Immature natural killer cell (primary cell): ENCODE results near the gene CCDC80. TPM values are rescaled to one million over a fixed set of nuclear protein-coding genes. Genes with fewer than 3 reads are reported as not detected.

Source experiments
- DNase-seq, 3 donors: peaks; one replicate each; pipeline ENCODE4 v3.0.0; 2022; ENCODE audit warnings: mixed read lengths in 1 of 3
- H3K27ac Mint-ChIP-seq, 6 donors: one replicate each; pipeline ENCODE4 v1.8.0; 2020; ENCODE audit warnings: mixed read lengths in 6 of 6, mild to moderate bottlenecking in 5 of 6, inconsistent platforms in 4 of 6, moderate library complexity in 3 of 6
- H3K27me3 Mint-ChIP-seq, 3 donors: one replicate each; pipeline ENCODE4 v1.8.0; 2020 to 2021; ENCODE audit warnings: low read depth in 3 of 3, mild to moderate bottlenecking in 3 of 3, mixed read lengths in 3 of 3, moderate library complexity in 3 of 3, inconsistent platforms in 1 of 3
- H3K36me3 Mint-ChIP-seq, 3 donors: one replicate each; pipeline ENCODE4 v1.8.0; 2020; ENCODE audit warnings: mixed read lengths in 3 of 3, inconsistent platforms in 2 of 3, mild to moderate bottlenecking in 2 of 3
- H3K4me1 Mint-ChIP-seq, 2 donors: one replicate each; pipeline ENCODE4 v1.8.0; 2020; ENCODE audit warnings: inconsistent platforms in 2 of 2, mild to moderate bottlenecking in 2 of 2, mixed read lengths in 2 of 2, moderate library complexity in 1 of 2
- H3K4me3 Mint-ChIP-seq, 5 donors: one replicate each; pipeline ENCODE4 v1.8.0; 2020; ENCODE audit warnings: mild to moderate bottlenecking in 5 of 5, mixed read lengths in 5 of 5, inconsistent platforms in 3 of 5, moderate library complexity in 3 of 5
- H3K9me3 Mint-ChIP-seq, 6 donors: one replicate each; pipeline ENCODE4 v1.8.0; 2020; ENCODE audit warnings: mild to moderate bottlenecking in 6 of 6, mixed read lengths in 6 of 6, inconsistent platforms in 4 of 6, moderate library complexity in 3 of 6
- polyA plus RNA-seq, 3 donors: library from polyadenylated mRNA; unstranded; fragments of 300-500 nt; fragmentation: Illumina TruSeq; gene quantifications; one replicate each; pipeline ENCODE4 v1.2.3, GENCODE V29; 2021

The CCDC80 gene
- polyA plus RNA-seq, 3 donors from 2014 or later, result 0.20 TPM; not detected in 2

DNA sequence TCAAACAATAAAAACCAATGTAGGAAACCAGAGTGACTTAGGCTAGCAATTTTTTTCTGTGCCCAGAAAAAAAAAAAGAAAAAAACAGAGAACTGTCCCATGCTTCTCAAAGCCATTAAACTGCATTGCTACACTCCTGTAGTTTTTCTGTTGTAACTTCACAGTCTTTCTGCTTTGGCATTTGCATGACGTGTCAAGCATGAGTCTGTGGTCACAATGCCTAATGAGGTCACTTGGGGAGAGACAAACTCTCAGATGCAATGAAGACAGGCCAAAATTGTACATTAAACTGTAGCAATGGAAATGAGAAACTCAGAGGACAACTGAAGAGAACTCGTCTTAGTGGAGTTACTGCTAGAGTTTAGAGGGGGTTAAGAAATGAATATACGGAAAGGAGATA, 30.8 kb downstream of the CCDC80 start:
- no peaks in the 10 kb centered on the region for H3K9me3 Mint-ChIP-seq
- H3K27ac Mint-ChIP-seq, result no peak overlapping the region
- DNase-seq, result no peak
- peaks cover 3 to 8% of the 10 kb centered on the region in 2 donors for H3K4me1 Mint-ChIP-seq
- peaks cover 2 to 19% (median 9%) of the 10 kb centered on the region in 3 donors for H3K27me3 Mint-ChIP-seq
- no peak overlapping the region for H3K4me3 Mint-ChIP-seq
- no peaks in the 10 kb centered on the region for H3K36me3 Mint-ChIP-seq

DNA sequence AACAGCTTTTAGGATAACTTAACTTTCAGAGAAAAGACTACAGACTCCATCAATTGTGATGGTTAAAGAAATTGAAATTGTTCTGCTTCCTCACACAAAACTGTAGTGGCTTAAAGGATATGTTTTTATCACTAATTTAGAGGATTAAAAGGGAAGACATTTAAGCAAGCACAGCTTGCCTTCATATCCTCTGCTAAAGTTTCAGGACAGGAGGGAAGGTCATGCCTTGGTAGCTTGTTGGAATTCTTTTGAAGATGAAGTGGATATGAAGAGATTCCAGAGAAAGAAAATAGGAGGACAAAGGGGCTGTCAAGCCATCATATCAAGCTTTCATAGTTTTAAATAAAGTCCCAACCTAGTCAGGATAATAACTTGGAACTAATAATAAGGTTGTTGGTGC, 33.1 kb downstream of the CCDC80 start:
- Mint-ChIP-seq H3K27ac (no peak overlapping the region), H3K36me3 (no peaks in the 10 kb centered on the region), H3K4me3 (no peak overlapping the region), H3K4me1 (peaks cover 8 to 17% of the 10 kb centered on the region in 2 donors), H3K9me3 (no peaks in the 10 kb centered on the region), H3K27me3 (peaks cover 2 to 19% (median 8%) of the 10 kb centered on the region in 3 donors)
- no peak for DNase-seq

DNA sequence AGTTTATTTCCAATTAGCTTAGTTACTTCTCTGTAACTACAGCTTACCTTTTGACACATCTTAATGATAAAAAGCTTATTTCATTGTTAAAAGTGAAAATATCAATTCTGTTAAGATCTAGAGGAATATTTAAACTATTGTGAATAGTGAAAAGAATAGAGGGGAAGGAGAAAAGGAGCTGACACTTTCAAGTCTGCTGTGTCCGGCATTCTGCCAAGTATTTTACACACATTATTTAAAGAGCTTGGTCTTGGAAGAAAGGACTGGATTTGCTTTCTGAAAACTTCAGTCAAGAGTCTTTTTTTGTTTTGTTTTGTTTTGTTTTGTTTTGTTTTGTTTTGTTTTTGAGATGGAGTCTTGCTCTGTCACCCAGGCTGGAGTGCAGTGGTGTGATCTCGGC, 34.8 kb downstream of the CCDC80 start:
- no peaks in the 10 kb centered on the region for H3K9me3 Mint-ChIP-seq
- H3K27ac Mint-ChIP-seq, result no peak overlapping the region
- no peak overlapping the region for H3K4me3 Mint-ChIP-seq
- H3K4me1 Mint-ChIP-seq, result peaks cover 8 to 17% of the 10 kb centered on the region in 2 donors
- H3K27me3 Mint-ChIP-seq, result peaks cover 2 to 17% (median 6%) of the 10 kb centered on the region in 3 donors
- no peak for DNase-seq
- no peaks in the 10 kb centered on the region for H3K36me3 Mint-ChIP-seq

DNA sequence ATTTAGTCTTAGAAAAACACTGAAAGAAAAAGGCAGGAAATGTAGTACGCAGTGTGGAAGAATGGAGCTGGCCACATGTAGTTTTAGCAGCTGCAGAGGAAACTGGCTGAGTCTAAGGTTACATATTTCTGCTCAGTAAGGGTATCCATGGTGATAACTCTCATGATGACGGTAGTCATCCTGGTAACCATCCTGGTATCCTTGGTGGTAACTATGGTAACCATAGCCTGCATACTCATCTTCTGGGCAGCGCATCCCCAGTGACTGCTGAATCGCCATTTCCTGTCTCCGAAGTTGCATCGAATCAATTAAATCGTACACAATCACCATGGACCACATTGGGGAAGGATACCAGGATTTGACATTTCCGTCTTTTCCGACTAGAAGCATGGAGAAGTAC, 35.7 kb downstream of the CCDC80 start:
- Mint-ChIP-seq H3K9me3 (no peaks in the 10 kb centered on the region), H3K4me1 (peaks cover 8 to 17% of the 10 kb centered on the region in 2 donors), H3K27ac (no peak overlapping the region), H3K4me3 (no peak overlapping the region), H3K36me3 (no peaks in the 10 kb centered on the region), H3K27me3 (peaks cover 0 to 20% (median 6%) of the 10 kb centered on the region in 3 donors)
- DNase-seq, result no peak

DNA sequence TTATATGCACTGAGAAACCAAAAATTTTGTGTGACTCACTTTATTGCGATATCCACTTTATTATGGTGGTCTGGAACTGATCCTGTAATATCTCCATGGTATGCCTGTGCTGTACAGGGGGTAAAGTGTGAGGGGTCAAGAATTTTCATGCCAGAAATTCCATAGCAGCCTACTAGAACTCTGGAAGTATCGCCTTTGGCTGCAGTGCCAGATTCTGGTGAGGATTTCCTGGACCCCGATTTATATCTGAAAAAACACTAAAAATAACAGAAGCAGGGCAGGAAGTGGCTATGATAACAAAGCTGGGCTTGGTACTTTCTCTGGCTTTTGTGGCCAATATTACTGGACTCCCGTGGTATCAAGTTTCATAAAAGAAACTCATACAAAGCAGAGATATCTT, 36.4 kb downstream of the CCDC80 start:
- H3K9me3 Mint-ChIP-seq, result no peaks in the 10 kb centered on the region
- H3K36me3 Mint-ChIP-seq, result no peaks in the 10 kb centered on the region
- no peak overlapping the region for H3K27ac Mint-ChIP-seq
- peak overlapping the region in 1 of 5 donors; percentile 21 for H3K4me3 Mint-ChIP-seq
- peaks cover 0 to 18% (median 5%) of the 10 kb centered on the region in 3 donors for H3K27me3 Mint-ChIP-seq
- no peak for DNase-seq
- H3K4me1 Mint-ChIP-seq, result peaks cover 8 to 17% of the 10 kb centered on the region in 2 donors

DNA sequence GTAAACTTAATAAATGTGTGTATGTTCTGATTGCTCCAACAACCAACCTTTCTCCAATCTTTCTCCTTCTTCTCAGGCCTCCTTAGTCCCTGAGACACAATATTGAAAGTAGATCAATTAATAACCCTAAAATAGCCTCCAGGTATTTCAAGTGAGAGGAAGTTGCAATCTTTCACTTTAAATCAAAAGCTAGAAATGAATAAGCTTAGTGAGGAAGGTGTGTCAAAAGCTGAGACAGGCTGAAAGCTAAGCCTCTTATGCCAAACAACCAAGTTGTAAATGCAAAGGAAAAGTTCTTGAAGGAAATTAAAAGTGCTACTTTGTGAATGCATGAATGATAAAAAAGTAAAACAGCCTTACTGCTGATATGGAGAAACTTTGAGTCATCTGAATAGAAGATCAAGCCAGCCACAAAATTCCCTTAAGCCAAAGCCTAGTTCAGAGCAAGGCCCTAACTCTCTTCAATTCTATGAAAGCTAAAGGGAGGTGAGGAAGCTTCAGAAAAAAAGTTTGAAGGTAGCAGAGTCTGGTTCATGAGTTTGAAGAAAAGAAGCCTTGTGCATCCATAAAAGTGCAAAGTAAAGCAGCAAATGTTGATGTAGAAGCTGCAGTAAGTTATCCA, 38.6 kb downstream of the CCDC80 start:
- Mint-ChIP-seq H3K27me3 (peaks cover 0 to 11% (median 0%) of the 10 kb centered on the region in 3 donors), H3K36me3 (peaks cover under 1 to 5% (median 3%) of the 10 kb centered on the region in 3 donors), H3K9me3 (no peaks in the 10 kb centered on the region), H3K4me3 (no peak overlapping the region), H3K27ac (no peak overlapping the region), H3K4me1 (peaks cover 8 to 17% of the 10 kb centered on the region in 2 donors)
- no peak for DNase-seq

DNA sequence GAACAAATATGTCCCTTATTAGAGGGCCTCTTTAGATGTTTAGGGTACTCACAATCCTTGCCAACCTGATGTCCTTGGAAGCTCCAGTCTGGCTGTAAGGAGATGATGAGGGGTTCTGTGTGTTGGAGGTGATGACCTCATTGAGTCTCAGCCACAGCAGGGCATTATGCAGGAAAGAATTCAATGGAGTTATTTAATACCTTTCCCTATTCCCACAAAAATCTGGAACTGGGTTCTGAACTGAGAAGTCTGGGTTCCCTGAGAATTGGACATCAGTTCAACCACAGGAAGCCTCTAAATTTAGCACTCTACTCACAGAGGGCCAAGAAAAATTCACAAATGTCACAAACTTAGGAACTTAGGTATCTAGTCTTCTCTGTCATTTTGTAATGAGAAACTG, 42.2 kb downstream of the CCDC80 start:
- H3K36me3 Mint-ChIP-seq, result peaks cover 10 to 16% (median 13%) of the 10 kb centered on the region in 3 donors
- H3K27me3 Mint-ChIP-seq, result peaks cover 0 to 3% (median 0%) of the 10 kb centered on the region in 3 donors
- H3K4me1 Mint-ChIP-seq, result no peaks in the 10 kb centered on the region
- no peak overlapping the region for H3K27ac Mint-ChIP-seq
- no peak for DNase-seq
- H3K9me3 Mint-ChIP-seq, result no peaks in the 10 kb centered on the region
- no peak overlapping the region for H3K4me3 Mint-ChIP-seq

DNA sequence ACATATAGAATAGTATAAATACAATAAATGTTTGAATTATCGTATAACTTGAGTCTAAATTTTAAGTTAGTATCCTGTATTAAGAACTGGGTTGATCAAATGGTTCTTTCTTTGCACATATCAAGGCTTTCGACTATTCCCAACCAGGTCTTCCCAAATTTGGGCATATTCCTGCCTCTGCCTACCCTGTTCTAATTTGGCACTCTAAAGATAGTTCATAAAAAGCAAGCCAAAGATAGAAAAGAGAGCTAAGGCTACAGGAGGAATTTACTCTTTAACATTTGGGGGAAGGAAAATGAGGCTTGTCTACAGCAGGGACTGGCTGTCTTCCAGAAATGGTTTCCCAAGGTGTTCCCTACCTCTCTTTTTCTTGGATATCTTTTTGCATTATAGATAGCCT, 43.0 kb downstream of the CCDC80 start:
- Mint-ChIP-seq H3K4me1 (peaks cover under 1 to 2% of the 10 kb centered on the region in 2 donors), H3K36me3 (peaks cover 16 to 21% (median 18%) of the 10 kb centered on the region in 3 donors), H3K27ac (no peak overlapping the region), H3K4me3 (no peak overlapping the region), H3K27me3 (peaks cover 0 to 3% (median 0%) of the 10 kb centered on the region in 3 donors), H3K9me3 (no peaks in the 10 kb centered on the region)
- no peak for DNase-seq

DNA sequence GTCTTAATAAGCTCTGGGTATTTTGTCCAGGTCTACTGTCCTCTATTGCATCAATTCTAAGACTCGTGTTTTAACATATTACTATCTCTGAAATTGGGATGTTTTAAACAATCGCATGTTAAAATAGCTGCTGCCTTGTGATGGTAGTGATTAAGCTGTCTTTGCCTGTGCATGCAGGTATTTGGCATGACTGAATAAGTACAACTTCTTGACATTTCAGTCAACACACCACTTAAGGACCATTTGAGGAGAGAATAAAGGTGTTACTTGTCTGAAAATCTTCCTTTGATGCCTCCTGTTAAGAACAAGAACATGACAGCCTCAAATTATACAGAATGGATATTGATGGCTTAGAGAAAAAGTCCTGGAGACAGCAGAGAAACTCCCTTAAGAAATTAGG, 46.1 kb downstream of the CCDC80 start:
- Mint-ChIP-seq H3K27ac (no peak overlapping the region), H3K36me3 (peaks cover 38 to 42% (median 39%) of the 10 kb centered on the region in 3 donors), H3K4me1 (peaks cover 8 to 12% of the 10 kb centered on the region in 2 donors), H3K27me3 (no peaks in the 10 kb centered on the region), H3K4me3 (no peak overlapping the region), H3K9me3 (peaks cover 0 to 3% (median 0%) of the 10 kb centered on the region in 6 donors)
- DNase-seq, result no peak

DNA sequence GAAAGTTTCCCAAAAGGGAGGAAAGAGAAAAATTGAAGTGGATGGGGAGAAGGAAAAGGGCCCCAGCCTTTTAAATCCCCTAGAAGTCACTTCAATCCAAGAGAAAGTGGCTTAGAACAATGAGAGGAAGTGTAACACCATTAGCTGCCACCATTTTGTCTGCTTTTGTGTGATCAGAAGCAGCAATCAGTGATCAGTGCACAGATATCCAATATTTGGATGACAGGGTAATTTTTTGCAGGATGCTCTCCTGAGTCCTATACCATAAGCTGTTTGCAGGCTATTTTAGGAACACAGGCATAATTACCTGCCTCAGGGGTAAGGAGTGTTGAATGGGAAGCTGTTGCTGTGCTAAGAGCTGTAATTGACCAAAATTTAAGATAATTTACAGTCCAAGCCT, 47.7 kb downstream of the CCDC80 start:
- Mint-ChIP-seq H3K27me3 (no peaks in the 10 kb centered on the region), H3K4me3 (no peak overlapping the region), H3K9me3 (peaks cover 0 to 3% (median 0%) of the 10 kb centered on the region in 6 donors), H3K4me1 (peaks cover 8 to 12% of the 10 kb centered on the region in 2 donors), H3K27ac (no peak overlapping the region), H3K36me3 (peaks cover 42 to 50% (median 45%) of the 10 kb centered on the region in 3 donors)
- DNase-seq, result no peak

DNA sequence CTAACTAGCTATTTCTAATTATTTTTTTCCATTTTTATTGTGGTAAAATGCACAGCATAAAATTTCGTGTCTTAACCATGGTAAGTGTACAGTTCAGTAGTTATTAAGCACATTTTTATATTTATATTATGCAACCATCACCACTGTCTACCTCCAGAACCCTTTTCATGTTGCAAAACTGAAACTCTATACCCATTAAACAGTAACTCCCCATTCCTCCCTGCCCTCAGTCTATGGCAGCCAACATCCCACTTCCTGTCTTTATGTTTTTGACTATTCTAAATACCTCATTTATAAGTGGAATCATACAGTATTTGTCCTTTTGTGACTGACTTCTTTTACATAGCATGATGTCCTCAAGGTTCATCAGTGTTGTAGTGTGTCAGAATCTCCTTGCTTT, 53.6 kb downstream of the CCDC80 start:
- peaks cover 3% of the 10 kb centered on the region in 2 donors for H3K4me1 Mint-ChIP-seq
- no peaks in the 10 kb centered on the region for H3K27me3 Mint-ChIP-seq
- H3K9me3 Mint-ChIP-seq, result no peaks in the 10 kb centered on the region
- H3K36me3 Mint-ChIP-seq, result peaks cover 25 to 70% (median 46%) of the 10 kb centered on the region in 3 donors
- no peak for DNase-seq
- no peak overlapping the region for H3K4me3 Mint-ChIP-seq
- no peak overlapping the region for H3K27ac Mint-ChIP-seq

DNA sequence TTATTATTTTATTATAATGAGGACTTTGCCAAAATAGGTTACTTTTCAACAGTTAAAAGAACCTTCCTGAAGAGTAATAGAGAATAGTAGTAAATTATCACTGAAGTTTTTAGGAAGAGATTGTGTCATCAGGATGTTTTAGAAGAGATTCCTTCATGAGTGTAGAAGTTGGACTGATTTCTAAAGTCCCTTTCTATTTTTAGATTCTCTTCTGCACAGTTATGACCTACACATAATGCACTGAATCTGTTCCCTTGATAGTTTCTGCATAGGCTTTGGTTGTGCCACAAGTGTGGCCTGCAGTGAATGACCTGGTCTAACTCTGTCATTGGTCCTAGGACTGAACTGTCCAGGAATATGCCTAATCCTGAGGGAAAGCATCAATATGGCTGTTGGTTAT, 55.2 kb downstream of the CCDC80 start:
- Mint-ChIP-seq H3K27me3 (no peaks in the 10 kb centered on the region), H3K36me3 (peaks cover 17 to 64% (median 39%) of the 10 kb centered on the region in 3 donors), H3K9me3 (no peaks in the 10 kb centered on the region), H3K27ac (peak overlapping the region in 1 of 6 donors; percentile 10), H3K4me1 (peaks cover 0 to 2% of the 10 kb centered on the region in 2 donors), H3K4me3 (no peak overlapping the region)
- DNase-seq, result no peak

DNA sequence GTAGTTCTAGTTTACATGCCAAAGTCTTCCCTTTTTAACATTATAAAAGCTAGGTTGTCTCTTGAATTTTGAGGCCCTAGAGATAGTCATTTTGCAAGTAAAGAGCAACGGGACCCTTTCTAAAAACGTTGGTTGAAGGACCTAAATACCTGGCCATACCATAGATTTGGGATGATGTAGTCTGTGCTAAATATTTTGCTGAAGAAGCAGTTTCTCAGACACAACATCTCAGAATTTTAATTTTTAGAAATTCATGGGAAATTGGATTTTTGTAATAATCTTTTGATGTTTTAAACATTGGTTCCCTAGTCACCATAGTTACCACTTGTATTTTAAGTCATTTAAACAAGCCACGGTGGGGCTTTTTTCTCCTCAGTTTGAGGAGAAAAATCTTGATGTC, 57.8 kb downstream of the CCDC80 start:
- peaks cover 0 to 3% (median 0%) of the 10 kb centered on the region in 3 donors for H3K27me3 Mint-ChIP-seq
- peaks cover 0 to 2% of the 10 kb centered on the region in 2 donors for H3K4me1 Mint-ChIP-seq
- H3K9me3 Mint-ChIP-seq, result no peaks in the 10 kb centered on the region
- no peak overlapping the region for H3K4me3 Mint-ChIP-seq
- peaks cover 5 to 52% (median 32%) of the 10 kb centered on the region in 3 donors for H3K36me3 Mint-ChIP-seq
- no peak for DNase-seq
- H3K27ac Mint-ChIP-seq, result no peak overlapping the region

DNA sequence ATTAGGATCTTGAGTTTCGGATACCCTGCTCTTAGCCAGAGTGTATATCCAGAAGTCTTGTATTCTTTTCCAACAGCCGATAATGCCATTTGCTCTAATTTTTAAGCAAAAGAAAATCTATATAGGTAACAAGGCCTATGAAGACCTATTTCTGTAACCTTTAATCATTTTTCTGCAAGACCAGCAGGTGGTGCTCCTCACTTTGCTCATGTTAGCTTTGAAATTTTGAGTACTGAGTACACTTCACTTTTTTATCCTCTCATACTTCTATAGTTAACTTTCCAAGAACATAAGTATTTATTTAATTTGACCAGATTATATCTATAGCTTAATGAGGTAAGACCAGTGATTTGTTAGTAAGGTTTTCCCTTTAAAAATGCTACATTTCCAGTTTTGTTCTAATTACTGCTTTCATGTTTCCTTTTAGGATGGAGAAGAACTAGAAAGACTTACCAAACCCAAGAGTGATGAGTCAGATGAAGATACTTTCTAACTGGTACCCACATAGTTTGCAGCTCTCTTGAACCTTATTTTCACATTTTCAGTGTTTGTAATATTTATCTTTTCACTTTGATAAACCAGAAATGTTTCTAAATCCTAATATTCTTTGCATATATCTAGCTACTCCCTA, 58.6 kb downstream of the CCDC80 start:
- Mint-ChIP-seq H3K27me3 (peaks cover 0 to 3% (median 0%) of the 10 kb centered on the region in 3 donors), H3K4me1 (peaks cover 0 to under 1% of the 10 kb centered on the region in 2 donors), H3K36me3 (peaks cover under 1 to 49% (median 27%) of the 10 kb centered on the region in 3 donors), H3K9me3 (no peaks in the 10 kb centered on the region), H3K27ac (no peak overlapping the region), H3K4me3 (no peak overlapping the region)
- DNase-seq, result peak in 1 of 3 donors; percentile 20
